HG02678 (cell line): ENCODE measurements around the gene SAMD10.
"Not testable (repeated sequence)": the region's sequence is repeated elsewhere in the genome, so short reads cannot be mapped to it uniquely, and the experiment has no call there.

Source experiments
- ATAC-seq: cut with Tn5 transposase; IDR thresholded peaks from one replicate; pipeline ENCODE4 v1.9.1; 2021; ENCODE audit warnings: mild to moderate bottlenecking, moderate library complexity; ENCODE audit not compliant: unreplicated experiment

The SAMD10 gene

DNA sequence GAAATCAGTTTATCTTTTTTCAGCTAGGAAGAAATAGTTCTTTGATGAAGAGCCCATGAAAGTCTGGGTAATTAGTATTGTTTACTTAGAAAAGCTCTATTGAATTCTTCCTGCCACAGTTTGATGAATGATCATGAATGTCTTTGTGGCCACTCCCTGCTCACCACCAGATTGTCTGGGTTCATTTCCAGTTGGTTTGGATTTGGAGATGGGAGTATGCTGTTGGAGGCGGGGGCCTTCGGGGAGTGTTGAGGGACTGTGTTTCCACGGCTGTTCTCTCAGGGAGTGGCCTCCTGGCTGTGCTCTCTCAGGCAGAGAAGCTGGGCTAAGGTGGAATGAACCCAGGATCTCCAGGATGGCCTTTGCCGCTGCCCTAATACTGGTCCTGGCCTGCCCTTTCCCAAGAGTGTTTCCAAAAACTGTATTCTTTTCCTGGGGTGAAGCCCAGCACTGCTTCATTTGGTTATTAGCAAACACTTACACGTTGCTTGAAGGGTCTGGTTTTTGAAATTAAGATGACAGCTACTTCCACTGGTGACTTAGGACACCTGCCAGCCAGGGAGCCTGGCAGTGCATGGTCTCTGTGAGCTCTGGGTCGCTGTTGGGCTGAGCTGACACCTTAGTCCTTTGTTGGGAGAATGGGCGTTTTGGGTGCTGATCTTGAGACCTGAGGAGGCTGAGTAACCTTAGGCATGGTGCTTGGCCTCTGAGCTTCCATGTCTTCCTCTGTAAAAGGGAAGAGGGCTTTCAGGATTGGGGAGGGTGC lies 24.7 kb upstream of the SAMD10 start:
- ATAC-seq, result no peak

GRCh38 chr20:64001607-64002011 lies 22.2 kb upstream of the SAMD10 start:
- no peak for ATAC-seq

- no peak for ATAC-seq
Observed at GRCh38 chr20:64000906-64001305, 21.5 kb upstream of the SAMD10 start.

GRCh38 chr20:63982937-63983336 lies 3.5 kb upstream of the SAMD10 start:
- ATAC-seq, result no peak

DNA sequence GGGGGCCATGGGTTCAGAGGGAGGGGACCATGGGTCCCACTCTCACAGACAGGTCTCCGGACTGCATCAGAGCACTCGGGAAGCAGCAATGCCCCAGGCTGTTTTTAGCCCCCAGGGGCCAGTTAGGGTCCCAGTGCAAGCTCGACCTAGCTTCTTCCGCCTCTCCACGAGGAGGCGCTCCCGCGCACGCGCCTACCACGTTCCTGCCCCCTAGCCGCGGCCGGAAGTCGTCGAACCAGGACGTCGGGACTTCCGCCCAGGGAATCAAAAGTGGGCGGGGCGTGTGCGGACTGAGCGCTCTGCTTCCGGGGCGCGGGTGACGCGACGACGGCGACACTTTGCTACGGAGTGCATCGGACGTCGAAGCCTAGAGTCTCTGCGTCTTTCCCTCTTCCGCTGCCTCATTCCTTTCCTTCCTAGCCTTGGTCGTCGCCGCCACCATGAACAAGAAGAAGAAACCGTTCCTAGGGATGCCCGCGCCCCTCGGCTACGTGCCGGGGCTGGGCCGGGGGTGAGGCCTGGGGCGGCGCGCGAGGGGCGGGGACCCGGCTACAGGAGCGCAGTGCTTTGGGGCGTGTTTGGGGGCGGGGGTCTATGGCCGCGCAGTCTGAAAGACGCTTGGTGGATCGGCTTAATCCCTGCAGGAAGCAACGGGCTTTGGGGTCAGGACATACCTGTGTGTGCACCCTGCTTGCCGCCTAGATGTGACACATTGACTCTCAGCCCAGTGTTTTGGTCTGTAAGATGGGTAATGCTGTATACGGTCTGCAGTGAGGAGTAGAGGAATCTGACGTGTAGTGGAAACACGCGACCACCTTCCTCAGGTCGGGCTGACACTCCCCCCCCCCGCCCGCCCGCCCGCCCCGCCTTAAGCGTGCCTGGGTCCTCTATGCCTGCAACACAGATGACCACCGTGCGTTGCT lies 1.6 kb upstream of the SAMD10 start, which contains the start of gene PRPF6:
PRPF6 (plus strand) TSS at position 327 of the 923 bp plus-strand sequence; CDS start at position 441, 114 bp downstream.
- ATAC-seq, result peak; percentile 59

DNA sequence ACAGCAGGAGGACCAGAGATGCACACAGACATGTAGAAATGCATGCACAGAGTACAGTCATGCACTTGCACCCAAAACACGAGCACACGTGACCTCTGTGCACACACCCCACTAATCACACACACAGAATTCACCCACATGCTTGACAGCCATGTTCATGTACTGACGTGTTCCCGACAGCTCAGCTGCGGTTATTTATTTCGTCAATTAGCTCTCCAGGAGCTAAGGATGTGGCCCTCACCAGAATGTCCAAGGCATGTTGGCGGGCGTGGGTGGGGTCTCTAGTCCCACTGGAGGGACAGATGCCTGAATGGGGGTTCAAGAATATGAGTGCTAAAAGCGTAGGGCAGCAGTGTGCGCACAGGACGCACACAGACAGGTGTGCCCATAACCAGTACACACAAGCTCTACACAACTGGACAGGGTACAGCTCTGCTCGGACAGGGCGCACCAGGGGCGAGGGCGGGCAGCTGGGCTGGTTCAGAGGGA lies 919 bp upstream of the SAMD10 start:
- ATAC-seq, result peak; percentile 5

DNA sequence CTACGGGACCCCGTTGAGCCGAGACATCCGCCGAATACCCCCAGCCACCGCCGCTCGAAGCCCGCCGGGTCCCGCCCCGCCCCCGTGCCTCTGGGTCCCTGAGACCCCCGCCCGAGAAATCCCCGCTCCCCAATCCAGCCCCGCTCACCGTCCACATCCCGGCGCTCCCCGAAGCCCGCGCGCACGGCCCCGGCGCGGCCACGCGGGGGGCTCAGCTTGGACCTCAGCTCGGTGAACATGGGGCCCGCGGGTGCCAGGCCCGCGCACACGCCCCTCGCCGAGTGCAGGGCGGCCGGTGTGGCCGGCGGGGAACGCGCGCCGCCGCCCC lies 249 bp downstream of the SAMD10 start:
- no peak for ATAC-seq

DNA sequence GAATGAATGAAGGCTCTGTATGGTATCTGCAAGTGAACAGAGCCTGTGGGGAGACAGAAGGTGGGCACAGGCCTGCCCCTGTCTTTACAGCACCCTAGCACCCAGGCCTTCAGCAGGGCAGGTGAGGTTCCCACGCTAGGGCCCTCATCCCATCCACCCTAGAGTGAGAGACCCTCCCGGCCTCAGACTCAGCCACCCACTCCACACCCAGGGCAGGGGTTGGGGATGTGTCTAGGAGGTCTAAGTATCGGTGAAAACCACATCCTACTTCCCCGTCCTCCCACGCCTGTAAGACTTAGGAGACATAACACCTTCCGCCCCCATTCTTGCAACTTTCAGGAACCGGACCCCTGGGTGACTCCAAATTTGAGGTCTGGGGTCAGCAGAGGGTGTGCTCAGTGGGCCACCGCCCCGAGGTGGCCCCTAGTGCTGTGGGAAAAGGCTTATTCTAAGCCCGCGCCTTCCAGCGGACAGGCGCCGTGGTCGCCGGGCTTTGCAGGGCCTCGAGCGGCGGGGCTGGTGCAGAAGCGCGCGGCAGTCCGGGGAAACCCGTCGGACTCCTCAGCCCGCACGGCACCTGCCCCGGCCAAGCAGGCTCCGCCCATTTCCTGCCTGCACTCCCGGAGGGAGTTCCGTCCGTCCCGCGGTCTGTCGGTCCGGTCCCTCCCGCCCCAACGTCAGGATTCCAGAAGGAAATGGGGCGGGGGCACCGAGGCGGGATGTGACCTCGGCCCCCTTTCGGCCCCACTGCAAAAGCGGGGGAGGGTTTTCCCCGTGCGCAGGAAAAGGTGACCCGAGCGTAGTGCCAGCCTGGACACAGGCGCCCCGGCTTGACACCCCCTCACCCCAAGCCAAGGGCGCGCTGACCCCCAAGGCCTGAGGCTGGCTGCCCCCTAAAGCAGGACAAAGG lies 868 bp downstream of the SAMD10 start:
- ATAC-seq, result peak; percentile 39

DNA sequence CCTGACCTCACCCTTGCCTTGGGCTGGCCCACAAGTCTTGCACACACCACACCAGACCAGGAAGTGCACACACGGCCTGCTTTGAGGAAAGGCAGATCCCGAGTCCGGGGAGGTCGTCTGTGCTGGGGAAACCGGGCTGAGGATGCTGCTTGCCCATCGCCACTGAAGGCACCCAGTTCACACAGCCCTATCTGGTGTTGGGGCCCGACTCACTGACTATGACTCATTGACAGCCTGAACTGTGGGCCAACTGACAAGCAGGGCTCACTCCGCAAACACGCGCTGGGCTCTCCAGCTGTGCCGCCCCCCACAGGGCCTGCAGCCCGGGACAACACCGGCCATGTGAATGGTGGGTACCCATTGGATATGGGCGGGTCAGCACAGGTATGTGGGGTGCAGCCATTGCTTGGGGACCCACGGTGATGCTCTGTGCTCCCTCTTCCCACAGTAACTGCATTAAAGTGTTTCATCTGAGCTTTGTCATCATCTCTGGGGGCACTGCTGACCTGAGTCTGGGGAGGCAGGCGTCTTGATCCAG lies 1.6 kb downstream of the SAMD10 start:
- no peak for ATAC-seq

DNA sequence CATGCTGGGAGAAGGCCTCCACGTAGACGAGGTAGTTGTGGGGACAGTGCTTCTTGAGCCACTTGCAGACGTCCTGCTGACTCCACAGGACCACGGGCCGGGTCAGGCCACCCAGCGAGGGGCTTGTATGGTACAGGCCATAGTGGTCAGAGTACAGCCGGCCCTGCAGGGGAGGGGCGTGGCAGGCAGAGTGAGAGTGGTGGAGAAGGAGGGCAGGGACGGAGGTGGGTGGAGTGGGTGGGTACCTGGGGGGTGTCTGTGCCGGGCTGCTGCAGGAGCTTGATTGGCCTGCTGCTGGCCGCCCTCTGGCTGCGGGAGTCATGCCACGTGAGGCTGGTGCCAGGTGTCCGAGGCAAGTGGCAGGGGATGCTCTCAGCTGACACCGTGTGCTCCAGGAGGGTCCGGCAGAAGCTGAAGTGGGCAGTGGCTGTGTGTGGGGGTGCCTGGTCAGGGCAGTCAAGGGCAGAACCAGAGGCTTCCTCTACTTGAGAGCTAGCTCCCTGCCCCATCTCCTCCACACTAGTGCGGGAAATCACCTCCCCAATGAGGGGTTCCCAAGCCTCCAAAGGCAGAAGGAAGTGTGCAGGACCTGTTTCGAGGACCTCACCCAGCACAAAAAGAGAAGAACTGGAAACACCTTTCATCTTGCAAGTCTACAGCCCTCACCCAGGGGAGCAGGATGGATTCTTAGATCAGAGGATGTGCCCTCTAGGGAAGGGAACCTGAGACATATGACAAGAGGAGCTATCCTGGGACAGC lies 2.3 kb downstream of the SAMD10 start:
- no peak for ATAC-seq

GRCh38 chr20:63976511-63976910 lies 2.9 kb downstream of the SAMD10 start:
- ATAC-seq, result not testable (repeated sequence)

- no peak for ATAC-seq
Observed at GRCh38 chr20:63974402-63975200, 4.8 kb downstream of the SAMD10 start.

GRCh38 chr20:63973636-63974401 lies 5.6 kb downstream of the SAMD10 start:
- ATAC-seq, result no peak

- ATAC-seq, result no peak
Observed at GRCh38 chr20:63973160-63973479, 6.3 kb downstream of the SAMD10 start.

GRCh38 chr20:63972312-63973159 lies 6.9 kb downstream of the SAMD10 start:
- ATAC-seq, result no peak

DNA sequence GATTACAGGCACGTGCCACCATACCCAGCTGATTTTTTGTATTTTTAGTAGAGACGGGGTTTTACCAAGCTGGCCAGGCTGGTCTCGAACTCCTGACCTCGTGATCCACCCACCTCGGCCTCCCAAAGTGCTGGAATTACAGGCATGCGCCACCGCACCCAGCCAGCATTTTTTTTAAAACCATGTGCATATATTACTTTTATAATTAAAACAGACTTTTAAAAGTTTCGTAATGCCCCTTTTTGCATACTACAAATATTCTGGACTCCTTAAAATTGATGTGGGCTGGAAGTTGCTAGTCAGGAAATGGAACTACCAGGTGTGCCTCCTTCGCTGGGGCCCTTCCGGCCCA lies 7.5 kb downstream of the SAMD10 start:
- not testable (repeated sequence) for ATAC-seq

DNA sequence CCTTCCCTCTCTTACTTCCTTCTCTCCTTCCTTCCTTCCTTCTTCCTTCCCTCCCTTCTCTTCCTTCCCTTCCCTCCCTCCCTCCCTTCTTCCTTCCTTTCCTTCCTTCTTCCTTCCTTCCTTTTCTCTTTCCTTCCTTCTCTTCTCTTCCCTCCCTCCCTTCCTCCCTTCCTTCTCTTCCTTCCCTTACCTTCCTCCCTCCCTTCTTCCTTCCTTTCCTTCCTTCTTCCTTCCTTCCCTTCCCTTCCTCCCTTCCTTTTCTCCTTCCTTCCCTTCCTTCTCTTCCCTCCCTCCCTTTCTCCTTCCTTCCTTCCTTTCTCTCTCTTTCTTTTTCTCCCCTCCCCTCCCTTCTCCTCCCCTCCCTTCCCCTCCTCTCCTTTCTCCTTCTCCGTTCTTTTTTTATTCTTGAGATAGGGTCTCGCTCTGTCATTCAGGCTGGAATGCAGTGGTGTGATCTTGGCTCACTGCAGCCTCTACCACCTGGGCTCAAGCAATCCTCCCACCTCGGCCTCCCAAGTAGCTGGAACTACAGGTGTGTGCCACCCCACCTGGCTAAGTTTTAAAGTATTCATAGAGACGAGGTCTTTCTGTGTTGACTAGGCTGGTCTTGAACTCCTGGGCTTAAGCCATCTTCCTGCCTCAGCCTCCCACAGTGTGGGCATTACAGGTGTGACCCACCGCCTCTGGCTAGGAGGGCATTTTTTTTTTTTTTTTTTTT lies 8.6 kb downstream of the SAMD10 start:
- no peak for ATAC-seq
